Measurements from ENCODE around the gene KIAA1549.

DNA sequence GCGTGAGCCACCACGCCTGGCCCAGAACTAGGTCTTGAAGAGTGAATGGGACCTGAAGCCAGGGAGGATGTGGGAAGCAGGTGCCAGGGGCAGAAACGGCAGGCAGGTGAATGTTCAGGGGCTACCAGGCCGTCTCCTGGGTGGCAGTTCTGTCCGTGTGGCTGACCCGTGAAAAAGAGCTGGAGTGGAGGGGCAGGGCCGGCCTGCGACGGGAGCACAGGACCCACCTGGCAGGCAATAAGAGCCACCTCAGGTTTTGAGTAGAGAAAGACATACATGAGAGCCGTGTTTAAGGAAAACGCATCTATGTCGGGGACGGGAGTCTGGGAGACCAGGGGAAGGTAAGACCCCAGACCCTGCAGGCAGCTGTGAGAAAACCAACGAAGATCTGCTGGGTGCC is 112.5 kb downstream of the KIAA1549 start:
- TF ChIP-seq, protein P1, sequence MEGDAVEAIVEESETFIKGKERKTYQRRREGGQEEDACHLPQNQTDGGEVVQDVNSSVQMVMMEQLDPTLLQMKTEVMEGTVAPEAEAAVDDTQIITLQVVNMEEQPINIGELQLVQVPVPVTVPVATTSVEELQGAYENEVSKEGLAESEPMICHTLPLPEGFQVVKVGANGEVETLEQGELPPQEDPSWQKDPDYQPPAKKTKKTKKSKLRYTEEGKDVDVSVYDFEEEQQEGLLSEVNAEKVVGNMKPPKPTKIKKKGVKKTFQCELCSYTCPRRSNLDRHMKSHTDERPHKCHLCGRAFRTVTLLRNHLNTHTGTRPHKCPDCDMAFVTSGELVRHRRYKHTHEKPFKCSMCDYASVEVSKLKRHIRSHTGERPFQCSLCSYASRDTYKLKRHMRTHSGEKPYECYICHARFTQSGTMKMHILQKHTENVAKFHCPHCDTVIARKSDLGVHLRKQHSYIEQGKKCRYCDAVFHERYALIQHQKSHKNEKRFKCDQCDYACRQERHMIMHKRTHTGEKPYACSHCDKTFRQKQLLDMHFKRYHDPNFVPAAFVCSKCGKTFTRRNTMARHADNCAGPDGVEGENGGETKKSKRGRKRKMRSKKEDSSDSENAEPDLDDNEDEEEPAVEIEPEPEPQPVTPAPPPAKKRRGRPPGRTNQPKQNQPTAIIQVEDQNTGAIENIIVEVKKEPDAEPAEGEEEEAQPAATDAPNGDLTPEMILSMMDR (IDR thresholded peaks at IDR 0.05): no peak
- TF ChIP-seq POLR2A (IDR thresholded peaks at IDR 0.05): no peak

All from lower leg skin (tissue), 3 donors.